PC-3 (cell line): ENCODE results near the gene RNU1-3. TPM values are rescaled to one million over a fixed set of nuclear protein-coding genes. Genes with fewer than 3 reads are reported as not detected.
"Not testable (repeated sequence)": the region's sequence is repeated elsewhere in the genome, so short reads cannot be mapped to it uniquely, and the experiment has no call there.

Experiments used
- ATAC-seq: fragments of 200-7000 bp; cut with Tn5 transposase; 2 replicates; pipeline ENCODE4 v1.9.1; 2020; ENCODE audit warnings: mild to moderate bottlenecking, moderate library complexity
- BruUV-seq: library from RNA; stranded (reverse); fragments of 400-500 nt; replicated peaks from 2 replicates; lab custom pipeline; 2021; lab: Mats Ljungman, UMichigan
- CTCF ChIA-PET: fragments of 300-600 bp; sonication (Branson Sonifier 250); formaldehyde crosslinking; loops from one replicate; lab custom pipeline; 2022; ENCODE audit warnings: antibody characterized with exemption; lab: Charles Lee
- POLR2A ChIA-PET: fragments of 300-600 bp; sonication (Branson Sonifier 250); formaldehyde crosslinking; loops from one replicate; lab custom pipeline; 2022; ENCODE audit warnings: antibody characterized with exemption; ENCODE audit not compliant: unreplicated experiment; lab: Charles Lee
- DNase-seq: peaks from one replicate; pipeline ENCODE4 v3.0.0-alpha.2; 2015
- H2AFZ ChIP-seq: fragments of 300-600 bp; sonication (generic); 2 replicates; pipeline ENCODE4 v1.6.0; 2016; ENCODE audit warnings: antibody characterized with exemption, low read length
- H3F3A ChIP-seq: fragments of 300-600 bp; sonication (generic); one replicate; pipeline ENCODE4 v1.6.0; 2017; ENCODE audit warnings: antibody characterized with exemption, low read length, control low read depth, mild to moderate bottlenecking; ENCODE audit not compliant: unreplicated experiment
- H3K27ac ChIP-seq: fragments of 300-600 bp; sonication (generic); 2 replicates; pipeline ENCODE4 v1.5.1; 2016; ENCODE audit warnings: mild to moderate bottlenecking, low read length
- H3K27me3 ChIP-seq: fragments of 300-600 bp; sonication (generic); 2 replicates; pipeline ENCODE4 v1.6.1; 2016; ENCODE audit warnings: low read length, mixed read lengths
- H3K36me3 ChIP-seq: fragments of 300-600 bp; sonication (generic); 2 replicates; pipeline ENCODE4 v1.6.1; 2016; ENCODE audit warnings: low read depth, mixed run types, low read length, mixed read lengths
- H3K4me1 ChIP-seq: fragments of 300-600 bp; sonication (generic); 2 replicates; pipeline ENCODE4 v1.5.1; 2016; ENCODE audit warnings: low read length; ENCODE audit not compliant: insufficient read depth
- H3K4me2 ChIP-seq: fragments of 300-600 bp; sonication (generic); 2 replicates; pipeline ENCODE4 v1.6.0; 2016; ENCODE audit warnings: low read length
- H3K4me3 ChIP-seq: fragments of 300-600 bp; sonication (generic); 2 replicates; pipeline ENCODE4 v1.5.1; 2016; ENCODE audit warnings: mild to moderate bottlenecking, low read length, mixed read lengths
- H3K79me2 ChIP-seq: fragments of 300-600 bp; sonication (generic); 2 replicates; pipeline ENCODE4 v1.6.1; 2017; ENCODE audit warnings: low read length, mixed read lengths
- H3K9ac ChIP-seq: fragments of 300-600 bp; sonication (generic); 2 replicates; pipeline ENCODE4 v1.6.0; 2016; ENCODE audit warnings: mild to moderate bottlenecking, low read length
- H3K9me2 ChIP-seq: fragments of 300-600 bp; sonication (generic); replicated peaks from 2 replicates; pipeline ENCODE4 v1.6.1; 2016; ENCODE audit warnings: mixed run types, low read length, mixed read lengths
- H3K9me3 ChIP-seq: fragments of 300-600 bp; sonication (generic); 2 replicates; pipeline ENCODE4 v1.6.1; 2016; ENCODE audit warnings: low read length, mixed read lengths
- H4K20me1 ChIP-seq: fragments of 300-600 bp; sonication (generic); 2 replicates; pipeline ENCODE4 v1.6.1; 2016; ENCODE audit warnings: low read length, mixed read lengths
- CTCF ChIP-seq: fragments of 300-600 bp; sonication (generic); conservative IDR thresholded peaks from 2 replicates; pipeline ENCODE4 v1.5.1; 2017; ENCODE audit warnings: antibody characterized with exemption, low read depth, mild to moderate bottlenecking, low read length
- EZH2 ChIP-seq: fragments of 300-600 bp; sonication (generic); IDR thresholded peaks from one replicate; pipeline ENCODE4 v1.6.1; 2017; ENCODE audit warnings: antibody characterized with exemption, mild to moderate bottlenecking, low read length; ENCODE audit not compliant: unreplicated experiment
- EZH2phosphoT487 ChIP-seq: fragments of 300-600 bp; sonication (generic); IDR thresholded peaks from 2 replicates; pipeline ENCODE4 v1.6.1; 2018; ENCODE audit warnings: mild to moderate bottlenecking, antibody characterized with exemption, low read length, borderline replicate concordance
- intact Hi-C: fragments of 100-400 bp; cut with micrococcal nuclease; formaldehyde crosslinking; loops from 2 replicates; pipeline ENCODE4 v1.9.0; 2023
- total RNA-seq: library from RNA; depleted of rRNA; stranded (reverse); fragments of >200 nt; gene quantifications from 2 replicates; pipeline ENCODE4 v1.2.3, GENCODE V29; 2014

RNU1-3 gene
- total RNA-seq, 1 experiment from 2014 or later: under 0.01 TPM

DNA sequence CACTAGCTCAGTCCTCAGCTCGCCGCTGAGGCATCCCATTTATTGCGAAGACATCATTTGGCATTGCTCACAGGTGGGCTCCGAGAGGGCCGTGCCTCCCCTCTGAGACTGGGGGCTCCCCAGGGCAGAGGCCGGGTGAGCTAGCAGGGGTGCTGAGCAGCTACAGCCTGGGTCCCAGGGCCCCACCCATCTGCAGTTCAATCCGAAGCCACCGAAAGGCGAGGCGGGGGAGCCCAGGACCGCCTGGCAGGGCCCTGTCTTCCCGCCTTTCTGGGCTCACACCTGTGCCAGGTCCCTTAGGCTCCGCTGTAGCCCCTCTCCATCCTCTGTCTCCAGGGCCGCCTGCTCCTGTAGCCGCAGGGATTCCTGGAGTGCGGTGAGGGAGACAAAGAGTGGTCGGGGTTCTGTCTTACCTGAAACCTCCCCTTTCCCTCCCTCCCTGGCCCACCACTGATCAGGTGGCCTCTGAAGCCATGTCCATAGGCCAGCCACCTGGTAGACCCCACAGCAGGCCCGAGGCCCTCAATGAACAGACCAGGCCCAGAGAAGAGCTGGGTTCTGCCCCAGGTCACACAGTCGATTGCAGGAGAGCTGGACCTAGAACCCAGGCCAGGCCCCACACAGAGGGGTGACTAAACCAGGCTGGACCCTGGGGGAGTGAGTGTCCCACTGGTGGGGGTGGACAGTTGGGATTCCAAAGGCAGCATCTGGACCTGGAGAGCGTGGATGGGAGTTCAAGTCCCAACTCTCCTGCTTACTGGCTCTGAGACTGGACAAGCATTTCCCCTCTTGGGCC, 35.3 kb downstream of the RNU1-3 start:
- POLR2A ChIA-PET: no interaction called here
- Histone ChIP-seq H3K4me2 (no peak overlapping the region), H4K20me1 (no peaks in the 10 kb centered on the region), H3F3A (no peaks in the 10 kb centered on the region), H3K36me3 (peaks cover 40% of the 10 kb centered on the region), H3K79me2 (peaks cover 9% of the 10 kb centered on the region), H3K9ac (no peak overlapping the region), H3K27ac (no peak overlapping the region), H3K9me3 (no peaks in the 10 kb centered on the region), H3K4me1 (no peaks in the 10 kb centered on the region), H3K27me3 (no peaks in the 10 kb centered on the region), H3K4me3 (no peak overlapping the region), H2AFZ (no peak overlapping the region), H3K9me2 (no peaks in the 10 kb centered on the region)
- CTCF ChIA-PET: no interaction called here
- BruUV-seq: no TSS peak
- TF ChIP-seq EZH2: no peak
- no peak for TF ChIP-seq CTCF
- TF ChIP-seq EZH2phosphoT487: no peak
- DNase-seq: no peak
- intact Hi-C loops: no loop called here
- ATAC-seq: no peak

- no peak overlapping the region for H3K4me2 ChIP-seq
- no peak overlapping the region for H3K4me3 ChIP-seq
- ChIA-PET CTCF (no interaction called here), POLR2A (no interaction called here)
- H2AFZ ChIP-seq: no peak overlapping the region
- peaks cover 4% of the 10 kb centered on the region for H3K79me2 ChIP-seq
- H3F3A ChIP-seq: no peaks in the 10 kb centered on the region
- H3K9me2 ChIP-seq: no peaks in the 10 kb centered on the region
- no peaks in the 10 kb centered on the region for H3K27me3 ChIP-seq
- no peak for TF ChIP-seq CTCF
- TF ChIP-seq EZH2phosphoT487: no peak
- no peak for TF ChIP-seq EZH2
- DNase-seq (no peak), ATAC-seq (no peak)
- no peaks in the 10 kb centered on the region for H4K20me1 ChIP-seq
- no peaks in the 10 kb centered on the region for H3K4me1 ChIP-seq
- no TSS peak for BruUV-seq
- intact Hi-C loops: no loop called here
- no peaks in the 10 kb centered on the region for H3K9me3 ChIP-seq
- H3K9ac ChIP-seq: no peak overlapping the region
- no peak overlapping the region for H3K27ac ChIP-seq
- peaks cover 43% of the 10 kb centered on the region for H3K36me3 ChIP-seq
Observed at GRCh38 chr1:16630661-16631247, 36.0 kb downstream of the RNU1-3 start.

- intact Hi-C loops, H3K79me2 ChIP-seq, H3K9me3 ChIP-seq, H3K27ac ChIP-seq, H3K4me1 ChIP-seq, H3K27me3 ChIP-seq, ATAC-seq, POLR2A ChIA-PET, H3K9me2 ChIP-seq, H3F3A ChIP-seq, H4K20me1 ChIP-seq, H3K4me2 ChIP-seq, CTCF ChIA-PET, H2AFZ ChIP-seq, DNase-seq, H3K4me3 ChIP-seq, BruUV-seq, H3K9ac ChIP-seq: not testable (repeated sequence)
- peaks cover 47% of the 10 kb centered on the region for H3K36me3 ChIP-seq
Observed at GRCh38 chr1:16629916-16630530, 36.7 kb downstream of the RNU1-3 start.
